Trophoblast cell (in vitro differentiated cells and primary cell): ENCODE measurements around the gene LDLRAD4.
"Not testable (repeated sequence)": the region's sequence is repeated elsewhere in the genome, so short reads cannot be mapped to it uniquely, and the experiment has no call there.

Experiments
- DNase-seq, 2 donors: peaks; one replicate each; pipeline ENCODE4 v3.0.0-alpha.2; 2016
- H2AFZ ChIP-seq: 2 replicates; pipeline ENCODE4 v1.6.1; 2013; ENCODE audit warnings: low read length, moderate library complexity, mild to moderate bottlenecking; ENCODE audit not compliant: insufficient read depth, poor library complexity
- H2AK5ac ChIP-seq: 2 replicates; pipeline ENCODE4 v1.6.1; 2013; ENCODE audit warnings: mild to moderate bottlenecking, low read length
- H2BK120ac ChIP-seq: 2 replicates; pipeline ENCODE4 v1.6.1; 2013; ENCODE audit warnings: low read length, mild to moderate bottlenecking, moderate library complexity; ENCODE audit not compliant: insufficient read depth, poor library complexity
- H2BK12ac ChIP-seq: 2 replicates; pipeline ENCODE4 v1.6.1; 2013; ENCODE audit warnings: mild to moderate bottlenecking, low read length, moderate library complexity
- H2BK5ac ChIP-seq: 2 replicates; pipeline ENCODE4 v1.6.1; 2013; ENCODE audit warnings: low read length, low read depth, moderate library complexity, mild to moderate bottlenecking; ENCODE audit not compliant: poor library complexity
- H3K14ac ChIP-seq: 2 replicates; pipeline ENCODE4 v1.6.1; 2013; ENCODE audit warnings: mild to moderate bottlenecking, low read length
- H3K18ac ChIP-seq: 2 replicates; pipeline ENCODE4 v1.6.1; 2013; ENCODE audit warnings: mild to moderate bottlenecking, low read length
- H3K23ac ChIP-seq: 2 replicates; pipeline ENCODE4 v1.6.1; 2013; ENCODE audit warnings: low read length
- H3K27ac ChIP-seq: 2 replicates; pipeline ENCODE4 v1.5.1; 2013; ENCODE audit warnings: low read depth, mild to moderate bottlenecking, inconsistent platforms, low read length, moderate library complexity
- H3K27me3 ChIP-seq: 2 replicates; pipeline ENCODE4 v1.6.1; 2013; ENCODE audit warnings: inconsistent platforms, mild to moderate bottlenecking, low read length, moderate library complexity; ENCODE audit not compliant: insufficient read depth
- H3K36me3 ChIP-seq, 2 experiments: 1 replicate in 1 of 2; 2 replicates in 1 of 2; pipeline ENCODE4 v1.6.1; 2013; ENCODE audit warnings: low read length in 2 of 2, mild to moderate bottlenecking in 2 of 2, moderate library complexity in 1 of 2; ENCODE audit not compliant: insufficient read depth in 2 of 2, control insufficient read depth in 1 of 2
- H3K4ac ChIP-seq: 2 replicates; pipeline ENCODE4 v1.6.1; 2013; ENCODE audit warnings: low read depth, mild to moderate bottlenecking, low read length, moderate library complexity
- H3K4me1 ChIP-seq, 2 experiments: 1 replicate in 1 of 2; 2 replicates in 1 of 2; pipeline ENCODE4 v1.6.1; 2013; ENCODE audit warnings: low read length in 2 of 2, mild to moderate bottlenecking in 2 of 2, moderate library complexity in 1 of 2; ENCODE audit not compliant: insufficient read depth in 2 of 2, control insufficient read depth in 1 of 2
- H3K4me2 ChIP-seq: 2 replicates; pipeline ENCODE4 v1.6.1; 2013; ENCODE audit warnings: inconsistent platforms, mild to moderate bottlenecking, low read length, moderate library complexity
- H3K4me3 ChIP-seq: 2 replicates; pipeline ENCODE4 v1.5.1; 2013; ENCODE audit warnings: mild to moderate bottlenecking, low read depth, low read length, inconsistent platforms
- H3K79me1 ChIP-seq: one replicate; pipeline ENCODE4 v1.6.1; 2013; ENCODE audit warnings: low read length
- H3K79me2 ChIP-seq: 2 replicates; pipeline ENCODE4 v1.6.1; 2013; ENCODE audit warnings: low read length, mild to moderate bottlenecking; ENCODE audit not compliant: control insufficient read depth, insufficient read depth, poor library complexity
- H3K9ac ChIP-seq: 2 replicates; pipeline ENCODE4 v1.6.1; 2013; ENCODE audit warnings: mild to moderate bottlenecking, low read length
- H3K9me3 ChIP-seq: 2 replicates; pipeline ENCODE4 v1.6.1; 2013; ENCODE audit warnings: low read depth, mild to moderate bottlenecking, control low read depth, inconsistent platforms, low read length; ENCODE audit not compliant: insufficient read depth
- H4K12ac ChIP-seq: 2 replicates; pipeline ENCODE4 v1.6.1; 2013; ENCODE audit warnings: low read depth, mild to moderate bottlenecking, low read length, moderate library complexity
- H4K8ac ChIP-seq: 2 replicates; pipeline ENCODE4 v1.6.1; 2013; ENCODE audit warnings: low read depth, mild to moderate bottlenecking, low read length, moderate library complexity
- H4K91ac ChIP-seq: one replicate; pipeline ENCODE4 v1.6.1; 2013; ENCODE audit warnings: low read depth, mild to moderate bottlenecking, low read length, moderate library complexity
- WGBS: extraction: QIAGEN DNeasy Blood & Tissue Kit; methylation state at CpG from one replicate; pipeline ENCODE4 v1.1.7; 2013; ENCODE audit warnings: missing lambda C conversion rate; ENCODE audit not compliant: insufficient read length, insufficient coverage; ENCODE audit errors: extremely low coverage; 5-methylcytosine and 5-hydroxymethylcytosine counted together

LDLRAD4 gene

GRCh38 chr18:13606604-13607254, 388.2 kb downstream of the LDLRAD4 start:
- Histone ChIP-seq H3K4me2 (no peak overlapping the region), H2BK120ac (no peak overlapping the region), H2AK5ac (no peak overlapping the region), H3K79me2 (no peaks in the 10 kb centered on the region), H3K23ac (no peak overlapping the region), H4K12ac (no peak overlapping the region), H3K36me3 (no peaks in the 10 kb centered on the region), H4K8ac (no peak overlapping the region), H3K79me1 (no peaks in the 10 kb centered on the region), H3K14ac (no peak overlapping the region), H3K27ac (no peak overlapping the region), H3K27me3 (no peaks in the 10 kb centered on the region), H3K4me1 (peaks cover 4 to 7% of the 10 kb centered on the region in 2 experiments), H2BK5ac (no peak overlapping the region), H4K91ac (no peak overlapping the region), H2BK12ac (no peak overlapping the region), H3K4me3 (no peak overlapping the region), H3K18ac (no peak overlapping the region), H3K9ac (no peak overlapping the region), H2AFZ (no peak overlapping the region), H3K9me3 (no peaks in the 10 kb centered on the region), H3K4ac (no peak overlapping the region)
- DNase-seq = no peak
- WGBS = no CpG with 5 or more reads among the region's 6 CpGs

GRCh38 chr18:13608024-13608562, 389.5 kb downstream of the LDLRAD4 start:
- not testable (repeated sequence) for H2AK5ac ChIP-seq, H3K27ac ChIP-seq, H3K14ac ChIP-seq, H3K4me1 ChIP-seq, H3K4me2 ChIP-seq, H3K18ac ChIP-seq, H2AFZ ChIP-seq, H3K36me3 ChIP-seq, H3K23ac ChIP-seq, H3K9me3 ChIP-seq, H2BK12ac ChIP-seq, H2BK120ac ChIP-seq, H3K79me1 ChIP-seq, H3K79me2 ChIP-seq, H4K8ac ChIP-seq, H3K27me3 ChIP-seq, H2BK5ac ChIP-seq, H4K91ac ChIP-seq, H4K12ac ChIP-seq, H3K4me3 ChIP-seq, H3K4ac ChIP-seq, H3K9ac ChIP-seq
- WGBS = no CpG with 5 or more reads among the region's 10 CpGs
- DNase-seq = peak in 1 of 2 donors; percentile 14

GRCh38 chr18:13608791-13609532, 390.4 kb downstream of the LDLRAD4 start:
- no peak overlapping the region for H4K8ac ChIP-seq
- H3K79me1 ChIP-seq = no peaks in the 10 kb centered on the region
- no peak overlapping the region for H3K23ac ChIP-seq
- no peak overlapping the region for H4K91ac ChIP-seq
- H3K4me1 ChIP-seq = peaks cover 4 to 9% of the 10 kb centered on the region in 2 experiments
- no peak overlapping the region for H2BK12ac ChIP-seq
- no peak overlapping the region for H3K9ac ChIP-seq
- WGBS = no CpG with 5 or more reads among the region's 16 CpGs
- H3K36me3 ChIP-seq = no peaks in the 10 kb centered on the region
- DNase-seq = peak in 1 of 2 donors; percentile 11
- no peak overlapping the region for H2BK5ac ChIP-seq
- no peak overlapping the region for H3K4ac ChIP-seq
- no peak overlapping the region for H3K4me3 ChIP-seq
- no peak overlapping the region for H4K12ac ChIP-seq
- H3K18ac ChIP-seq = no peak overlapping the region
- H3K27ac ChIP-seq = no peak overlapping the region
- H2AFZ ChIP-seq = no peak overlapping the region
- no peak overlapping the region for H2AK5ac ChIP-seq
- no peak overlapping the region for H3K4me2 ChIP-seq
- H3K14ac ChIP-seq = no peak overlapping the region
- H3K9me3 ChIP-seq = no peaks in the 10 kb centered on the region
- H2BK120ac ChIP-seq = no peak overlapping the region
- no peaks in the 10 kb centered on the region for H3K79me2 ChIP-seq
- H3K27me3 ChIP-seq = no peaks in the 10 kb centered on the region

GRCh38 chr18:13610555-13611141, 392.1 kb downstream of the LDLRAD4 start:
- Histone ChIP-seq H4K8ac (peak overlapping the region; percentile 29), H2BK5ac (no peak overlapping the region), H3K79me2 (no peaks in the 10 kb centered on the region), H3K18ac (no peak overlapping the region), H3K23ac (no peak overlapping the region), H3K9me3 (no peaks in the 10 kb centered on the region), H2BK120ac (no peak overlapping the region), H3K4ac (no peak overlapping the region), H3K4me1 (peaks cover 4 to 9% of the 10 kb centered on the region in 2 experiments), H3K4me2 (no peak overlapping the region), H3K27me3 (no peaks in the 10 kb centered on the region), H3K14ac (no peak overlapping the region), H3K27ac (no peak overlapping the region), H4K91ac (no peak overlapping the region), H3K79me1 (no peaks in the 10 kb centered on the region), H3K36me3 (no peaks in the 10 kb centered on the region), H4K12ac (no peak overlapping the region), H3K4me3 (no peak overlapping the region), H2AK5ac (no peak overlapping the region), H2AFZ (peak overlapping the region; percentile 8), H3K9ac (no peak overlapping the region), H2BK12ac (no peak overlapping the region)
- WGBS = no CpG with 5 or more reads among the region's 11 CpGs
- DNase-seq = peak in 1 of 2 donors; percentile 25
